K562 (cell line): Measurements from ENCODE around the gene SPAG16. TPM values are rescaled to one million over a fixed set of nuclear protein-coding genes. Genes with fewer than 3 reads are reported as not detected.

Source experiments
- ATAC-seq: fragments of 200-7000 bp; cut with Tn5 transposase; 3 replicates; pipeline ENCODE4 v1.9.1; 2020; ENCODE audit warnings: moderate library complexity
- BruUV-seq: library from RNA; stranded (reverse); fragments of 400-500 nt; replicated peaks from 2 replicates; lab custom pipeline; 2021; lab: Mats Ljungman, UMichigan
- CTCF ChIA-PET: fragments of 300-600 bp; formaldehyde crosslinking; extraction: SDS; loops from one replicate; lab custom pipeline; 2021; ENCODE audit warnings: low intra/inter-chr PET ratio; lab: Yijun Ruan, JAX
- POLR2A ChIA-PET: fragments of 300-600, 350-650 bp; sonication (Branson Sonifier 250); formaldehyde crosslinking; extraction: SDS; loops from one replicate; lab custom pipeline; 2021; ENCODE audit warnings: antibody characterized with exemption, inconsistent platforms; lab: Yijun Ruan, JAX
- DNase-seq, 4 experiments: peaks; one replicate each; pipeline versions ENCODE4 v3.0.0 to v3.0.0-alpha.2; 2011 to 2018; ENCODE audit warnings: low spot score in 3 of 4, mixed read lengths in 3 of 4; ENCODE audit errors: extremely low read depth in 1 of 4
- FAIRE-seq: peaks from 2 replicates; lab custom pipeline; 2011; peaks lifted over from hg19 to GRCh38; lab: Jason Lieb, UNC
- H2AFZ ChIP-seq: 2 replicates; pipeline ENCODE4 v1.6.0; 2011; ENCODE audit warnings: low read depth, low read length, control low read depth, inconsistent platforms
- H3K27ac ChIP-seq: fragments of 200-600 bp; 3 replicates; pipeline ENCODE4 v1.8.0; 2011; ENCODE audit warnings: low read depth, mild to moderate bottlenecking, control low read depth, inconsistent platforms, low read length, moderate library complexity, mixed read lengths; ENCODE audit errors: extremely low read depth
- H3K27me3 ChIP-seq, 2 experiments: fragments of 300-600 bp in 1 of 2; 2 replicates in 1 of 2; 3 replicates in 1 of 2; pipeline versions ENCODE4 v1.6.0 to v1.8.0; 2011; ENCODE audit warnings: inconsistent platforms in 2 of 2, low read length in 2 of 2, mild to moderate bottlenecking in 1 of 2, mixed read lengths in 1 of 2, moderate library complexity in 1 of 2; ENCODE audit not compliant: control insufficient read depth in 2 of 2, insufficient read depth in 2 of 2
- H3K36me3 ChIP-seq: fragments of 300-600 bp; 3 replicates; pipeline ENCODE4 v1.8.0; 2011; ENCODE audit warnings: mild to moderate bottlenecking, low read length, inconsistent platforms; ENCODE audit not compliant: control insufficient read depth, insufficient read depth
- H3K4me1 ChIP-seq, 2 experiments: fragments of 200-600 bp in 1 of 2; replicated peaks in 1 of 2; 2 replicates in 1 of 2; 3 replicates in 1 of 2; pipeline versions ENCODE4 v1.5.1 to v1.8.0; 2011; ENCODE audit warnings: inconsistent platforms in 2 of 2, low read length in 2 of 2, mild to moderate bottlenecking in 1 of 2, mixed read lengths in 1 of 2, moderate library complexity in 1 of 2; ENCODE audit not compliant: control insufficient read depth in 2 of 2, insufficient read depth in 2 of 2
- H3K4me2 ChIP-seq: 2 replicates; pipeline ENCODE4 v1.6.1; 2011; ENCODE audit warnings: low read length, control low read depth, inconsistent platforms, mixed read lengths; ENCODE audit not compliant: insufficient read depth
- H3K4me3 ChIP-seq: fragments of 200-600 bp; sonication (generic), shearing (Covaris generic); 2 replicates; pipeline ENCODE4 v1.5.1; 2016; ENCODE audit warnings: control low read depth, inconsistent platforms
- H3K79me2 ChIP-seq: fragments of 200-600 bp; 3 replicates; pipeline ENCODE4 v1.8.0; 2011; ENCODE audit warnings: low read length, inconsistent platforms; ENCODE audit not compliant: control insufficient read depth, insufficient read depth
- H3K9ac ChIP-seq, 2 experiments: 2 replicates each; pipeline versions ENCODE4 v1.6.0 to v1.6.1; 2011; ENCODE audit warnings: low read depth in 2 of 2, low read length in 2 of 2, control low read depth in 1 of 2, inconsistent platforms in 1 of 2, mild to moderate bottlenecking in 1 of 2, mixed read lengths in 1 of 2; ENCODE audit not compliant: insufficient read depth in 1 of 2
- H3K9me1 ChIP-seq: one replicate; pipeline ENCODE4 v1.6.0; 2011; ENCODE audit warnings: inconsistent platforms, mild to moderate bottlenecking, low read length, moderate library complexity; ENCODE audit not compliant: control insufficient read depth, insufficient read depth
- H3K9me3 ChIP-seq: replicated peaks from 2 replicates; pipeline ENCODE4 v1.5.1; 2011; ENCODE audit warnings: low read depth, low read length, inconsistent platforms; ENCODE audit not compliant: control insufficient read depth, insufficient read depth
- H4K20me1 ChIP-seq: replicated peaks from 2 replicates; pipeline ENCODE4 v1.6.1; 2011; ENCODE audit warnings: low read length, inconsistent platforms, mixed read lengths; ENCODE audit not compliant: control insufficient read depth, insufficient read depth
- GABPB1 ChIP-seq: sonication (generic); formaldehyde crosslinking; IDR thresholded peaks from 2 replicates; pipeline ENCODE4 v1.8.0; 2022; ENCODE audit warnings: mild to moderate bottlenecking, missing genetic modification reagents
- HOXB6 ChIP-seq: fragments of 250-450 bp; sonication (Bioruptor Pico); IDR thresholded peaks from 2 replicates; pipeline ENCODE4 v1.5.1; 2022; ENCODE audit warnings: mild to moderate bottlenecking, borderline replicate concordance
- KDM4B ChIP-seq, 2 experiments: fragments of 450-650 bp in 1 of 2; sonication (generic) in 1 of 2; IDR thresholded peaks; 2 replicates each; pipeline ENCODE4 v1.6.1; 2016 to 2017; ENCODE audit warnings: borderline replicate concordance in 2 of 2, antibody characterized with exemption in 1 of 2, low read depth in 1 of 2, mild to moderate bottlenecking in 1 of 2
- KLF10 ChIP-seq: fragments of 250-450 bp; sonication (Bioruptor Pico); IDR thresholded peaks from 2 replicates; pipeline ENCODE4 v1.6.1; 2021; ENCODE audit warnings: matching md5 sums
- NUFIP1 ChIP-seq: fragments of 450-650 bp; IDR thresholded peaks from 2 replicates; pipeline ENCODE4 v1.6.1; 2018; ENCODE audit not compliant: partially characterized antibody
- RB1 ChIP-seq: fragments of 450-650 bp; IDR thresholded peaks from 2 replicates; pipeline ENCODE4 v1.6.1; 2017; ENCODE audit warnings: low read depth, mild to moderate bottlenecking
- SNIP1 ChIP-seq: fragments of 450-650 bp; IDR thresholded peaks from 2 replicates; pipeline ENCODE4 v1.7.1; 2017; ENCODE audit warnings: low read depth, mild to moderate bottlenecking
- ZFP30 ChIP-seq: fragments of 250-450 bp; sonication (Bioruptor Pico); IDR thresholded peaks from 2 replicates; pipeline ENCODE4 v1.8.0; 2022; ENCODE audit warnings: moderate library complexity, mild to moderate bottlenecking, inconsistent platforms, borderline replicate concordance
- ZNF644 ChIP-seq: fragments of 200-800 bp; sonication (Bioruptor generic); IDR thresholded peaks from 2 replicates; pipeline ENCODE4 v1.6.1; 2016; ENCODE audit warnings: low read depth, missing genetic modification characterization, missing compliant biosample characterization
- ZNF717 ChIP-seq: fragments of 250-450 bp; sonication (Bioruptor Pico); IDR thresholded peaks from 2 replicates; pipeline ENCODE4 v1.5.0; 2021
- ZNF76 ChIP-seq: fragments of 250-450 bp; sonication (Bioruptor Pico); IDR thresholded peaks from 2 replicates; pipeline ENCODE4 v1.4.0; 2020; ENCODE audit warnings: mild to moderate bottlenecking, moderate library complexity, borderline replicate concordance
- WGBS: fragments of 100-300 bp; shearing (Covaris generic); methylation state at CpG from one replicate; pipeline ENCODE4 v1.1.6; 2016; ENCODE audit warnings: low coverage, mixed read lengths; ENCODE audit not compliant: insufficient coverage; ENCODE audit errors: missing lambda C conversion rate; 5-methylcytosine and 5-hydroxymethylcytosine counted together
- in situ Hi-C: fragments of 300-500 bp; cut with MboI; formaldehyde crosslinking; loops from 4 replicates; pipeline ENCODE4 v1.15.0; 2018; ENCODE audit warnings: inconsistent platforms, mixed read lengths
- intact Hi-C: fragments of 100-400 bp; cut with micrococcal nuclease; formaldehyde crosslinking; loops from 2 replicates; pipeline ENCODE4 v1.14.2; 2022
- polyA plus RNA-seq, 8 experiments: library from polyadenylated mRNA; depleted of rRNA in 4 of 8; stranded (reverse) in 5 of 8; unstranded in 3 of 8; fragments of >200 nt; fragmentation: Nextera tagmentation in 2 of 8; fragmentation: Illumina TruSeq in 1 of 8; extraction: Ambion mirVana in 2 of 8; extraction: Trizol in 1 of 8; gene quantifications; 2 replicates each; pipeline versions ENCODE4 v1.2.1 to v1.2.3, GENCODE V29; 2011 to 2014; ENCODE audit warnings: inconsistent platforms in 1 of 8, missing spikeins in 1 of 8
- total RNA-seq, 7 experiments: library from RNA; depleted of rRNA in 6 of 7; stranded (reverse); fragments of >200 nt in 6 of 7; fragmentation: Illumina TruSeq in 2 of 7; extraction: Trizol in 2 of 7; gene quantifications; 2 replicates each; pipeline versions ENCODE4 v1.2.1 to v1.2.3, GENCODE V29; 2011 to 2021; ENCODE audit warnings: low replicate concordance in 1 of 7
- TF ChIP-seq, protein P1 (sequence below): fragments of 250-450 bp; sonication (Bioruptor Pico); IDR thresholded peaks from 2 replicates; pipeline ENCODE4 v1.8.0; 2022; ENCODE audit warnings: moderate library complexity, mild to moderate bottlenecking, inconsistent platforms
- TF ChIP-seq, protein P2 (sequence below): fragments of 450-650 bp; IDR thresholded peaks from one replicate; pipeline ENCODE4 v1.6.1; 2018; ENCODE audit warnings: mild to moderate bottlenecking, moderate library complexity; ENCODE audit not compliant: partially characterized antibody
- TF ChIP-seq, protein P3 (sequence below): fragments of 250-450 bp; sonication (Bioruptor Pico); IDR thresholded peaks from 2 replicates; pipeline ENCODE4 v1.8.0; 2021; ENCODE audit warnings: moderate library complexity, mild to moderate bottlenecking, inconsistent platforms
- TF ChIP-seq, protein P4 (sequence below): sonication (generic); formaldehyde crosslinking; IDR thresholded peaks from 2 replicates; pipeline ENCODE4 v1.8.0; 2022; ENCODE audit warnings: missing genetic modification reagents, mild to moderate bottlenecking, moderate library complexity, borderline replicate concordance

Gene SPAG16
- total and polyA plus RNA-seq, 9 of the 15 experiments (the other 6 are each of a cell fraction or from before 2014, with no cell fraction given) = 0.98 to 5.9 (median 3.5) TPM

DNA sequence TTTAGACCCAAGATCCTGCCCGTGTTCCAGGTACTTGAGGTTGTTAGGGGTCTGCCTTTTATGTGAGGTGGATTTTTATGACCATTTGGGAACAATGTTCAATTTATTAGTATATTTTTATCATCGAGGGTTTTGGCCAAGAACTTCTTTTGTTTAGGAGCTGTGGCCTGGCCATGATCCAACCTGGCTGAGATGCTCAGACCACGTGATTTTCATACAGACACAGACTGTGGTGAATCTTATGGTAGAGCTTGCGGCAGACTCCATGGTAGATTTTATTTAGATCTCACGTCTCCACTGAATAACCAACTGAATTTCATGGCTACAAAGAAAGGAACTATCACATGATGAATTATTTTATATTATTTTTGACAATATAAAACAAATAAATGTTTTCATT, 721.1 kb downstream of the SPAG16 start (continued):
- TF ChIP-seq RB1 (no peak), ZNF644 (tag) (no peak), NUFIP1 (no peak), ZFP30 (no peak), ZNF717 (CRISPR knock-in tag) (no peak)

DNA sequence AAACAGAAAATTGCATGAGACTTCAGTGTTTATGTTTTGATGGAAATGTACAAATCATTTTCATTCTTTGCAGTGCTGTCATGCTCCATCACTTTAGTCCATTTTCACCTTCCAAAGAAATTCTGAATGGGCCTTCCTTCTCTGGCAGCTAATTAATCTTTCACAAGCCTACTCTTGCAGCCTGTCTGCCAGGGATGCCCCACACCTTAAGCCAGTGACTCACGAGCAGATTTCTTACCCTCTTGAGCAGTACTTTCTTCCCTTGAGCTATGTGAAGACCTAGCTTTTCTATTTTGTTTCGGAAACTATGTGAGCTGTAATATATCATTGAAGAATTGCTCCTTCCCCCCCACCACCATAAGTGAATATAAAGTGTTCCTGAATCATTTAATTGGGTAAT, 722.3 kb downstream of the SPAG16 start:
- no peak overlapping the region for H3K4me2 ChIP-seq
- no peak for DNase-seq
- no peaks in the 10 kb centered on the region for H3K9me1 ChIP-seq
- no peaks in the 10 kb centered on the region for H3K4me1 ChIP-seq
- H3K9ac ChIP-seq = no peak overlapping the region
- intact Hi-C loops = no loop called here
- WGBS = 0% methylated on average over 1 of the region's 2 CpGs
- no TSS peak for BruUV-seq
- no peak overlapping the region for H3K4me3 ChIP-seq
- no peaks in the 10 kb centered on the region for H3K27me3 ChIP-seq
- no peak overlapping the region for H3K27ac ChIP-seq
- no peaks in the 10 kb centered on the region for H3K79me2 ChIP-seq
- no peak overlapping the region for H2AFZ ChIP-seq
- ATAC-seq = no peak
- ChIA-PET POLR2A (no interaction called here), CTCF (no interaction called here)
- no peaks in the 10 kb centered on the region for H4K20me1 ChIP-seq
- in situ Hi-C loops = no loop called here
- no peak for TF ChIP-seq HOXB6 (CRISPR knock-in tag)
- TF ChIP-seq, protein P1, sequence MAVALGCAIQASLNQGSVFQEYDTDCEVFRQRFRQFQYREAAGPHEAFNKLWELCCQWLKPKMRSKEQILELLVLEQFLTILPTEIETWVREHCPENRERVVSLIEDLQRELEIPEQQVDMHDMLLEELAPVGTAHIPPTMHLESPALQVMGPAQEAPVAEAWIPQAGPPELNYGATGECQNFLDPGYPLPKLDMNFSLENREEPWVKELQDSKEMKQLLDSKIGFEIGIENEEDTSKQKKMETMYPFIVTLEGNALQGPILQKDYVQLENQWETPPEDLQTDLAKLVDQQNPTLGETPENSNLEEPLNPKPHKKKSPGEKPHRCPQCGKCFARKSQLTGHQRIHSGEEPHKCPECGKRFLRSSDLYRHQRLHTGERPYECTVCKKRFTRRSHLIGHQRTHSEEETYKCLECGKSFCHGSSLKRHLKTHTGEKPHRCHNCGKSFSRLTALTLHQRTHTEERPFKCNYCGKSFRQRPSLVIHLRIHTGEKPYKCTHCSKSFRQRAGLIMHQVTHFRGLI (CRISPR knock-in tag) = no peak
- TF ChIP-seq KLF10 = no peak
- no peak for TF ChIP-seq GABPB1
- TF ChIP-seq, protein P2, sequence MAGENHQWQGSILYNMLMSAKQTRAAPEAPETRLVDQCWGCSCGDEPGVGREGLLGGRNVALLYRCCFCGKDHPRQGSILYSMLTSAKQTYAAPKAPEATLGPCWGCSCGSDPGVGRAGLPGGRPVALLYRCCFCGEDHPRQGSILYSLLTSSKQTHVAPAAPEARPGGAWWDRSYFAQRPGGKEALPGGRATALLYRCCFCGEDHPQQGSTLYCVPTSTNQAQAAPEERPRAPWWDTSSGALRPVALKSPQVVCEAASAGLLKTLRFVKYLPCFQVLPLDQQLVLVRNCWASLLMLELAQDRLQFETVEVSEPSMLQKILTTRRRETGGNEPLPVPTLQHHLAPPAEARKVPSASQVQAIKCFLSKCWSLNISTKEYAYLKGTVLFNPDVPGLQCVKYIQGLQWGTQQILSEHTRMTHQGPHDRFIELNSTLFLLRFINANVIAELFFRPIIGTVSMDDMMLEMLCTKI = no peak
- TF ChIP-seq ZNF76 (CRISPR knock-in tag) = no peak
- TF ChIP-seq, protein P3, sequence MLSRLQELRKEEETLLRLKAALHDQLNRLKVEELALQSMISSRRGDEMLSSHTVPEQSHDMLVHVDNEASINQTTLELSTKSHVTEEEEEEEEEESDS (CRISPR knock-in tag) = no peak
- TF ChIP-seq SNIP1 = no peak
- no peak for TF ChIP-seq KDM4B (IDR thresholded peaks at IDR 0.05; ENCODE audit: borderline replicate concordance in 2 of 2, low read depth in 1 of 2)
- TF ChIP-seq, protein P4, sequence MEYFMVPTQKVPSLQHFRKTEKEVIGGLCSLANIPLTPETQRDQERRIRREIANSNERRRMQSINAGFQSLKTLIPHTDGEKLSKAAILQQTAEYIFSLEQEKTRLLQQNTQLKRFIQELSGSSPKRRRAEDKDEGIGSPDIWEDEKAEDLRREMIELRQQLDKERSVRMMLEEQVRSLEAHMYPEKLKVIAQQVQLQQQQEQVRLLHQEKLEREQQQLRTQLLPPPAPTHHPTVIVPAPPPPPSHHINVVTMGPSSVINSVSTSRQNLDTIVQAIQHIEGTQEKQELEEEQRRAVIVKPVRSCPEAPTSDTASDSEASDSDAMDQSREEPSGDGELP (CRISPR knock-in tag) = no peak
- H3K9me3 ChIP-seq = no peaks in the 10 kb centered on the region; the same call in 1 of the 2 replicates
- no peak for FAIRE-seq
- H3K36me3 ChIP-seq = no peaks in the 10 kb centered on the region
